ENCODE results near the gene EPDR1. TPM values are rescaled to one million over a fixed set of nuclear protein-coding genes. Genes with fewer than 3 reads are reported as not detected.
A peak's percentile ranks its signal among the peaks of the same experiment; 100 is the strongest.

Gene EPDR1
- total and polyA plus RNA-seq, 12 donors = 7.8 to 75.0 (median 56.3) TPM

DNA sequence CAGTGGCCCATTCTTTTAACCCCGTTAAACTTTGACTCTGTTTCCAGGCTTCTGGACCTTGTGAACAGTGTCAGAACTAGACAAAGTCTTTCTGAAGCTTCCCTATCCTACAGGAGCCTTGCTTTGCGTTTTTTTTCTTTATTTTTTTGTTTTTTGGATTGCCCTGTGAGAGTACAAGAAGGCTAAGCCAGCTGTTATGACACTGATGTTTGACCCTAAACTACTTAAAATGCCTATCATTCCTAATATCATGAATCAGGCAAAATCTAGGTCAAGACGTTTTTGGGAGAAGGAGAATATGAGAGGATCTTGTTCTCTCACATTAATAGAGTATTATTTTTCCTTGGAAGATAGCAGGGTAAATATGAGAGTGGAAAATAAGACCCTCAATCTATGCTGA is 79.8 kb downstream of the EPDR1 start:
- intact Hi-C loops (cut with DNase I) = no loop called here

More for the DNA sequence above, 79.8 kb downstream of the EPDR1 start:
- Histone ChIP-seq H3K36me3 (no peaks in the 10 kb centered on the region), H3K9me3 (peaks cover 0 to 13% (median 0%) of the 10 kb centered on the region in 11 donors), H3K4me1 (peaks cover 0 to 15% (median 10%) of the 10 kb centered on the region in 9 donors), H3K27ac (peak overlapping the region in 2 of 10 donors; percentile 10 to 29), H3K27me3 (no peaks in the 10 kb centered on the region), H3K4me3 (no peak overlapping the region)
- WGBS, 2 donors = 27 to 40% methylated on average over 3 of the region's 3 CpGs
- no peak for DNase-seq
- peak in 3 of 8 donors; percentile 41 to 55 (median 52) for ATAC-seq
- TF ChIP-seq, protein P1, sequence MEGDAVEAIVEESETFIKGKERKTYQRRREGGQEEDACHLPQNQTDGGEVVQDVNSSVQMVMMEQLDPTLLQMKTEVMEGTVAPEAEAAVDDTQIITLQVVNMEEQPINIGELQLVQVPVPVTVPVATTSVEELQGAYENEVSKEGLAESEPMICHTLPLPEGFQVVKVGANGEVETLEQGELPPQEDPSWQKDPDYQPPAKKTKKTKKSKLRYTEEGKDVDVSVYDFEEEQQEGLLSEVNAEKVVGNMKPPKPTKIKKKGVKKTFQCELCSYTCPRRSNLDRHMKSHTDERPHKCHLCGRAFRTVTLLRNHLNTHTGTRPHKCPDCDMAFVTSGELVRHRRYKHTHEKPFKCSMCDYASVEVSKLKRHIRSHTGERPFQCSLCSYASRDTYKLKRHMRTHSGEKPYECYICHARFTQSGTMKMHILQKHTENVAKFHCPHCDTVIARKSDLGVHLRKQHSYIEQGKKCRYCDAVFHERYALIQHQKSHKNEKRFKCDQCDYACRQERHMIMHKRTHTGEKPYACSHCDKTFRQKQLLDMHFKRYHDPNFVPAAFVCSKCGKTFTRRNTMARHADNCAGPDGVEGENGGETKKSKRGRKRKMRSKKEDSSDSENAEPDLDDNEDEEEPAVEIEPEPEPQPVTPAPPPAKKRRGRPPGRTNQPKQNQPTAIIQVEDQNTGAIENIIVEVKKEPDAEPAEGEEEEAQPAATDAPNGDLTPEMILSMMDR (IDR thresholded peaks at IDR 0.05) = no peak

Other genes with a start within 250 kb of the EPDR1 start
- 1 to 10 TPM in 1 of 10 donors, under 1 TPM in 3, not detected in 6; 0.32 to 3.1 (median 0.74) TPM for gene GPR141, start 236.9 kb upstream of the EPDR1 start, total RNA-seq
- gene GPR141, start 236.9 kb upstream of the EPDR1 start, polyA plus RNA-seq = under 1 TPM in 1 of 2 donors, not detected in 1; 0.06 TPM
- under 1 TPM in 2 of 10 donors, not detected in 8; 0.15 to 0.19 TPM for gene NME8, start 72.0 kb upstream of the EPDR1 start, total RNA-seq
- not detected for gene NME8, start 72.0 kb upstream of the EPDR1 start, polyA plus RNA-seq
- 1 to 10 TPM in 8 of 10 donors, under 1 TPM in 2; 0.23 to 9.9 (median 3.4) TPM for gene SFRP4, start 3.8 kb upstream of the EPDR1 start, total RNA-seq
- under 1 TPM; 0.20 to 0.22 TPM for gene SFRP4, start 3.8 kb upstream of the EPDR1 start, polyA plus RNA-seq

Data from heart right ventricle (tissue), 16 donors.